PC-3 (cell line): ENCODE data around the gene PRLH. TPM values are rescaled to one million over a fixed set of nuclear protein-coding genes. Genes with fewer than 3 reads are reported as not detected.

Experiments
- ATAC-seq: fragments of 200-7000 bp; cut with Tn5 transposase; 2 replicates; pipeline ENCODE4 v1.9.1; 2020; ENCODE audit warnings: mild to moderate bottlenecking, moderate library complexity
- BruUV-seq: library from RNA; stranded (reverse); fragments of 400-500 nt; replicated peaks from 2 replicates; lab custom pipeline; 2021; lab: Mats Ljungman, UMichigan
- CTCF ChIA-PET: fragments of 300-600 bp; sonication (Branson Sonifier 250); formaldehyde crosslinking; loops from one replicate; lab custom pipeline; 2022; ENCODE audit warnings: antibody characterized with exemption; lab: Charles Lee
- POLR2A ChIA-PET: fragments of 300-600 bp; sonication (Branson Sonifier 250); formaldehyde crosslinking; loops from one replicate; lab custom pipeline; 2022; ENCODE audit warnings: antibody characterized with exemption; ENCODE audit not compliant: unreplicated experiment; lab: Charles Lee
- DNase-seq: peaks from one replicate; pipeline ENCODE4 v3.0.0-alpha.2; 2015
- H2AFZ ChIP-seq: fragments of 300-600 bp; sonication (generic); 2 replicates; pipeline ENCODE4 v1.6.0; 2016; ENCODE audit warnings: antibody characterized with exemption, low read length
- H3F3A ChIP-seq: fragments of 300-600 bp; sonication (generic); one replicate; pipeline ENCODE4 v1.6.0; 2017; ENCODE audit warnings: antibody characterized with exemption, low read length, control low read depth, mild to moderate bottlenecking; ENCODE audit not compliant: unreplicated experiment
- H3K27ac ChIP-seq: fragments of 300-600 bp; sonication (generic); 2 replicates; pipeline ENCODE4 v1.5.1; 2016; ENCODE audit warnings: mild to moderate bottlenecking, low read length
- H3K27me3 ChIP-seq: fragments of 300-600 bp; sonication (generic); 2 replicates; pipeline ENCODE4 v1.6.1; 2016; ENCODE audit warnings: low read length, mixed read lengths
- H3K36me3 ChIP-seq: fragments of 300-600 bp; sonication (generic); 2 replicates; pipeline ENCODE4 v1.6.1; 2016; ENCODE audit warnings: low read depth, mixed run types, low read length, mixed read lengths
- H3K4me1 ChIP-seq: fragments of 300-600 bp; sonication (generic); 2 replicates; pipeline ENCODE4 v1.5.1; 2016; ENCODE audit warnings: low read length; ENCODE audit not compliant: insufficient read depth
- H3K4me2 ChIP-seq: fragments of 300-600 bp; sonication (generic); 2 replicates; pipeline ENCODE4 v1.6.0; 2016; ENCODE audit warnings: low read length
- H3K4me3 ChIP-seq: fragments of 300-600 bp; sonication (generic); 2 replicates; pipeline ENCODE4 v1.5.1; 2016; ENCODE audit warnings: mild to moderate bottlenecking, low read length, mixed read lengths
- H3K79me2 ChIP-seq: fragments of 300-600 bp; sonication (generic); 2 replicates; pipeline ENCODE4 v1.6.1; 2017; ENCODE audit warnings: low read length, mixed read lengths
- H3K9ac ChIP-seq: fragments of 300-600 bp; sonication (generic); 2 replicates; pipeline ENCODE4 v1.6.0; 2016; ENCODE audit warnings: mild to moderate bottlenecking, low read length
- H3K9me2 ChIP-seq: fragments of 300-600 bp; sonication (generic); replicated peaks from 2 replicates; pipeline ENCODE4 v1.6.1; 2016; ENCODE audit warnings: mixed run types, low read length, mixed read lengths
- H3K9me3 ChIP-seq: fragments of 300-600 bp; sonication (generic); 2 replicates; pipeline ENCODE4 v1.6.1; 2016; ENCODE audit warnings: low read length, mixed read lengths
- H4K20me1 ChIP-seq: fragments of 300-600 bp; sonication (generic); 2 replicates; pipeline ENCODE4 v1.6.1; 2016; ENCODE audit warnings: low read length, mixed read lengths
- EZH2 ChIP-seq: fragments of 300-600 bp; sonication (generic); IDR thresholded peaks from one replicate; pipeline ENCODE4 v1.6.1; 2017; ENCODE audit warnings: antibody characterized with exemption, mild to moderate bottlenecking, low read length; ENCODE audit not compliant: unreplicated experiment
- EZH2phosphoT487 ChIP-seq: fragments of 300-600 bp; sonication (generic); IDR thresholded peaks from 2 replicates; pipeline ENCODE4 v1.6.1; 2018; ENCODE audit warnings: mild to moderate bottlenecking, antibody characterized with exemption, low read length, borderline replicate concordance
- intact Hi-C: fragments of 100-400 bp; cut with micrococcal nuclease; formaldehyde crosslinking; loops from 2 replicates; pipeline ENCODE4 v1.9.0; 2023
- total RNA-seq: library from RNA; depleted of rRNA; stranded (reverse); fragments of >200 nt; gene quantifications from 2 replicates; pipeline ENCODE4 v1.2.3, GENCODE V29; 2014
- TF ChIP-seq, protein P1 (sequence below): fragments of 300-600 bp; sonication (generic); conservative IDR thresholded peaks from 2 replicates; pipeline ENCODE4 v1.5.1; 2017; ENCODE audit warnings: antibody characterized with exemption, low read depth, mild to moderate bottlenecking, low read length

PRLH gene
- total RNA-seq, 1 experiment from 2014 or later: not detected

DNA sequence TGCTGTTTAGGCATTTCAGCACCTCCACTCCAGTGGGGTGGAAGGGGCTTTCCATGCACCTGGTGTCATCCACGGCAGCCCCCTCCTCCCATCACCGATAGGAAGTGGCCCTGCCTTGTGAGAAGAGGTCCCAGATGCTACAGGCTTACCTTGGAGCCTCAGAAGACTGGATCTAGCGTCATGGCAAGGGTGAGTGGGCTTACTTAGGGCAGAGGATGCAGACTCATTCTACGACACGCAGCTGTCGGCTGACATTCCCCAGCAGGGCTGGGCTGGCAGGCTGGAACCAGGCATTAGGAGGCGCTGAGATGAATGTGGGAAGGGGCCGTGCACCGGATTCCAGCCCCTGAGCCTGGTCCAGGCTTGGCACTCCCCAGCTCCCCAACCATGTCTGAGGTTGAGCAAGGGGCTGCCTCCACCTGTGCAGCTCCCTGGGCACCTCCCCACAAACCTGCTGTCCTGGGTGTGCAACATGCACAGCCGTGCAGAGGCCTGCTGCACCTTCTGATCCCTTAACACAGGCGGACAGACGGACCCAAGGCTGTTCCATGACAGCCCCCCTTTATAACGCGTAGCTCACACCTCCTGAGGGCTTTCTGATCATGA is 1.7 kb upstream of the PRLH start:
- DNase-seq: no peak
- POLR2A ChIA-PET: interaction anchor here (0.7 kb wide), 1 partner anchor 212 kb away, joined by 3 read pairs; no protein-coding TSS in a partner anchor
- no peak overlapping the region for H3K27ac ChIP-seq
- H3K9me2 ChIP-seq: no peaks in the 10 kb centered on the region
- H3K79me2 ChIP-seq: no peaks in the 10 kb centered on the region
- no TSS peak for BruUV-seq
- H4K20me1 ChIP-seq: no peaks in the 10 kb centered on the region
- ATAC-seq: no peak
- no peaks in the 10 kb centered on the region for H3K36me3 ChIP-seq
- no peak overlapping the region for H3K4me3 ChIP-seq
- CTCF ChIA-PET: interaction anchor here (0.5 kb wide), 1 partner anchor 246 kb away, joined by 10 read pairs; no protein-coding TSS in a partner anchor
- intact Hi-C loops: no loop called here
- H3K4me1 ChIP-seq: no peaks in the 10 kb centered on the region
- H3K9ac ChIP-seq: no peak overlapping the region
- H3K4me2 ChIP-seq: no peak overlapping the region
- H3F3A ChIP-seq: no peaks in the 10 kb centered on the region
- no peak for TF ChIP-seq EZH2phosphoT487
- no peak for TF ChIP-seq EZH2
- TF ChIP-seq, protein P1, sequence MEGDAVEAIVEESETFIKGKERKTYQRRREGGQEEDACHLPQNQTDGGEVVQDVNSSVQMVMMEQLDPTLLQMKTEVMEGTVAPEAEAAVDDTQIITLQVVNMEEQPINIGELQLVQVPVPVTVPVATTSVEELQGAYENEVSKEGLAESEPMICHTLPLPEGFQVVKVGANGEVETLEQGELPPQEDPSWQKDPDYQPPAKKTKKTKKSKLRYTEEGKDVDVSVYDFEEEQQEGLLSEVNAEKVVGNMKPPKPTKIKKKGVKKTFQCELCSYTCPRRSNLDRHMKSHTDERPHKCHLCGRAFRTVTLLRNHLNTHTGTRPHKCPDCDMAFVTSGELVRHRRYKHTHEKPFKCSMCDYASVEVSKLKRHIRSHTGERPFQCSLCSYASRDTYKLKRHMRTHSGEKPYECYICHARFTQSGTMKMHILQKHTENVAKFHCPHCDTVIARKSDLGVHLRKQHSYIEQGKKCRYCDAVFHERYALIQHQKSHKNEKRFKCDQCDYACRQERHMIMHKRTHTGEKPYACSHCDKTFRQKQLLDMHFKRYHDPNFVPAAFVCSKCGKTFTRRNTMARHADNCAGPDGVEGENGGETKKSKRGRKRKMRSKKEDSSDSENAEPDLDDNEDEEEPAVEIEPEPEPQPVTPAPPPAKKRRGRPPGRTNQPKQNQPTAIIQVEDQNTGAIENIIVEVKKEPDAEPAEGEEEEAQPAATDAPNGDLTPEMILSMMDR: no peak
- no peak overlapping the region for H2AFZ ChIP-seq
- no peaks in the 10 kb centered on the region for H3K9me3 ChIP-seq
- H3K27me3 ChIP-seq: no peaks in the 10 kb centered on the region

DNA sequence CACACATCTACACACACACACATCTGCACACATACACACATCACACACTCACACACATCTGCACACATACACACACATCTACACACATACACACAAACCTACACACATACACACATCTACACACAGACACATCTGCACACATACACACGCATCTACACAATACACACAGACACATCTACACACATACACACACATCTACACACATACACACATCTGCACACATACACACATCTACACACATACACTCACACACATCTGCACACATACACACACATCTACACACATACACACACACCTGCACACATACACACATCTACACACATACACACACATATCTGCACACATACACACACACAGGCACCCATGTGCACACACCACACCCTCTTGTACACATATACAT is 400 bp upstream of the PRLH start:
- Histone ChIP-seq H3F3A (no peaks in the 10 kb centered on the region), H3K4me1 (no peaks in the 10 kb centered on the region), H3K79me2 (no peaks in the 10 kb centered on the region), H3K4me2 (no peak overlapping the region), H4K20me1 (no peaks in the 10 kb centered on the region), H2AFZ (no peak overlapping the region), H3K9me2 (no peaks in the 10 kb centered on the region), H3K9ac (no peak overlapping the region), H3K4me3 (no peak overlapping the region), H3K27ac (no peak overlapping the region), H3K27me3 (no peaks in the 10 kb centered on the region), H3K9me3 (no peaks in the 10 kb centered on the region), H3K36me3 (no peaks in the 10 kb centered on the region)
- POLR2A ChIA-PET: no interaction called here
- intact Hi-C loops: no loop called here
- BruUV-seq: no TSS peak
- no peak for TF ChIP-seq EZH2
- DNase-seq (no peak), ATAC-seq (no peak)
- CTCF ChIA-PET: no interaction called here

DNA sequence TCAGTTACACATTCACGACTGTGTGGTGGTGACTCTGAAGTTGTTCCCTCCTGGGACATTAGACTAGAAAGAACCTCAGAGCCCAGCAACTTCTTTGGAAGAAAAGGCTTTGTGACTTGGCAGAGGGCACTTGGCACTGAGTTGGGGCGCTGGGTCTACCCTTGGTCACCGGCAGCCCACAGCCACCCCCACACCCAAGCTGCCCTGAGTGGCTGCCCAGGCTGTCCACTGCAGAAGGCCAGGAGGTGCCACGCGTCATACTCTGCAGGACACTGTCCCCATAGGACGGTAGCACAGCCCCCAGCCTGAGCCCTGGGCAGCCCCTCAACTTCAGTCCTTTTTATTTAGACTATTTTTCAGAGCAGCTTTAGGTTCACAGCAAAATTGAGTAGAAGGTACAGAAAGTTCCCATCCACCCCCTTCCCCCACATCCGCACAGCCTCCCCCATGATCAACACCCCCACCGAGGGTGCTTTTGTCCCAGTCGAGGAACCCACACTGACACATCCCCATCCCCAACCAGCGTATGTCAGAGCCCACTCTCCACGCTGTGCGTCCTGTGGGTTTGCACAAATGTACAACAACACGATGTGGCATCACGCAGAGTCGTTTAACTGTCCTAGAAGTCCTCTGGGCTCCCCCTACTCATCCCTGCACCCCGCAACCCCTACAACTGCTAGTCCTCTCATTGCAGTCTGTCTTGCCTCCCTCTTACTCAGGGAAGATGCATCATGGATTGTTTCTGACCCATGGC is 1.1 kb downstream of the PRLH start:
- Histone ChIP-seq H3K27me3 (no peaks in the 10 kb centered on the region), H3K79me2 (no peaks in the 10 kb centered on the region), H3K27ac (no peak overlapping the region), H3K4me1 (peaks cover 5% of the 10 kb centered on the region), H3K9me2 (no peaks in the 10 kb centered on the region), H3K4me3 (no peak overlapping the region), H3F3A (no peaks in the 10 kb centered on the region), H2AFZ (no peak overlapping the region), H3K4me2 (no peak overlapping the region), H3K36me3 (no peaks in the 10 kb centered on the region), H3K9me3 (no peaks in the 10 kb centered on the region), H4K20me1 (no peaks in the 10 kb centered on the region), H3K9ac (no peak overlapping the region)
- intact Hi-C loops: no loop called here
- DNase-seq (no peak), ATAC-seq (no peak)
- TF ChIP-seq EZH2 (no peak), EZH2phosphoT487 (no peak)
- TF ChIP-seq, protein P1: no peak
- BruUV-seq: no TSS peak
- ChIA-PET CTCF (no interaction called here), POLR2A (no interaction called here)
